ENCODE results near the gene AKT2. TPM values are rescaled to one million over a fixed set of nuclear protein-coding genes. Genes with fewer than 3 reads are reported as not detected.

AKT2 gene
- total RNA-seq, 2 donors from 2014 or later, result 91.7 to 97.3 TPM

DNA sequence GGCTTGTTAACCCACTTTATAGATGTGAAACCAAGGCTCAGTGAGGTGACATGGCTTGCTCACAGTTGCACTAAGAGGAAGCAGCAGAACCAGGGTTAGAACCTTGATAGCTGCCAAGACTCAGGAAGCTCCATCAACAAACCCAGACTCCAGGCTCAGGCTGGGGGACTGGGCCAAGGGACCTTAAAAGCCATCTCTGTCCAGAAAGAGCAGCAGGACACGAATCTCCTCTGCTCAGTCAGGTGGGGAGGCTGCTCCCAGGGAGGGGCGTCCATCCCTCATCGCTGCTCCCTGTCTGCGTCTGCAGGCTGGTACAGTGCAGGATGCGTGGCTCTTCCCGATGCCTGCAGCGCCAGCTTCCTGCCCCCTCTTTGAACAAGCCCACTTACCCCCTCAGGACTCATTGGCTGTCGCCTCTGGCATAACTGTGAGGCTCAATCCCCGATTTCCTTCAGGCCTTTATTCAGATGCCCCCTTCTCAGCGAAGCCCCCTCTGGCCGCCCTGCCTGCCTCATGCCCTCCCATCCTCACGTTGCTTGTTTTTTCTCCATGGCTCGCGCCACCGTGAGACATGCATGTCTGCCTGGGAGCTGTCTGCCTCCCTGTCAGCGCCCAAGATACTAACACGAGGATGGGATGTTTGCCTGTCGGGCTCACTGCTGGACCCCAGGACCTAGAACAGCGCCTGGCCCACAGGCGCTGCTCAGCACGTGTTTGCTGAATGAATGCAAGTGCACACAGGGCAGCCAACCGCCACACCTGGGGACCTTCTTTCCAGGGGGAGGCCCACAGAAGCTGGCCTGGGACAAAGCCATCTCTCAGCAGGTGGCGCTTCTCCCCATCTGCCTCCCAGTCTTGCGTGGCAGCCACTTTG is 21.5 kb downstream of the AKT2 start:
- ATAC-seq (no peak), DNase-seq (no peak)
- intact Hi-C loops (cut with DNase I, micrococcal nuclease), result no loop called here

DNA sequence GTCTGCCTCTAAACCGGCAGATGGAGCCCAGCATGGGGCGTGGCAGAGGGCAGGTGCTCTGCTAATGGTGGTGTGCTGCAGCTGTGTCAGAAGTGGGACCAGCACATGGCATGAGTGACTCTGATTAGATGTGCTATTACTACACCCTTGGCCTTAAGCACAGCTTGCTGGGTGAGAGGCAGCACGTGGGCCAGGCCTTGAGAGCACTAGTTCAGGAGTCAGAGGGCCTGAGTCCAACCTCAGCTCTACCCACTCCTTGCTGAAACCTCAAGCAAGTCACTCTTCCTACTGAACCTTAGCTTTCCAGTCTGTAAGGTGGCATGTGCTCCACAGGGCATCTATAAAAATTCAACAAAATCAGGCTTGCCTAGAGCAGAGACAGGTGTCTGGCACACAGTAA is 22.7 kb downstream of the AKT2 start:
- ATAC-seq (no peak), DNase-seq (no peak)
- intact Hi-C loops (cut with DNase I, micrococcal nuclease), result no loop called here

DNA sequence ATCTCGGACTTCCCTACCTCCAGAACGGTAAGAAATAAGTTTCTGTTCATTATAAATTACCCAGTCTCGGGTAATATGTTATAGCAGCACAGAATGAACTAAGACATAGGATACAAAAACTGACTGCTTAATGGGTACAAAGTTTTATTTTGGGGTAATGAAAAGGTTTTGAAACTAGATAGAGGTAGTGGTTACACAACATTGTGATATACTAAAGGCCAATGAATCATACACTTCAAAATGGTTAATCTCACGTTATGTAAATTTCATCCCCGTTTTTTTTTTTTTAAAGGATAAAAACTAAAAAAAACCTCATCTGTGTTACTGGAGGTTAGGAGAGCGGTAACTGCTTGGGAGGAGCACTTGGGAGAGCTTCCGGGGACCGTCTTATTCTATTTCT is 23.5 kb downstream of the AKT2 start:
- no peak for DNase-seq
- ATAC-seq, result no peak
- intact Hi-C loops (cut with DNase I, micrococcal nuclease), result no loop called here

DNA sequence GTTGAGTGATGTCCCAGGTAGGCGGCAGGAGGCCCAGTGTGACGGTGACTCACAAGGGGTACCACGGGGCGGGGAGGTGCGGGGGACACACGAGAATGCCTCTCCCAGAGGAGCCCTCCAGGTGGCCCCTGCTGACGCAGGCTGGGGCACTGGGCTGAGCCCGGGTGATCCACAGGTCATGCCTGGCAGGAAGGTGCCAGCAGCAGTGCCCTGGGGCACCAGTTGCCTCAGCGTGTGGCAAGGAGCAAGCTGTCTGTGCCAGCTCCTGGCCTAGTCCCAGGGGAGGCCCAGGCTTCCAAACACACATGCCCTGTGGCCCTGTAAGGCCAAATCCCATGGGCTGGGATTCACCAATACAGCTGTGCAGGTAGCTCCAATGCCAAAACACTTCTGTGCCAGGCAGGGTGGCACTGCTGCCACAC is 28.0 kb downstream of the AKT2 start:
- no peak for ATAC-seq

DNA sequence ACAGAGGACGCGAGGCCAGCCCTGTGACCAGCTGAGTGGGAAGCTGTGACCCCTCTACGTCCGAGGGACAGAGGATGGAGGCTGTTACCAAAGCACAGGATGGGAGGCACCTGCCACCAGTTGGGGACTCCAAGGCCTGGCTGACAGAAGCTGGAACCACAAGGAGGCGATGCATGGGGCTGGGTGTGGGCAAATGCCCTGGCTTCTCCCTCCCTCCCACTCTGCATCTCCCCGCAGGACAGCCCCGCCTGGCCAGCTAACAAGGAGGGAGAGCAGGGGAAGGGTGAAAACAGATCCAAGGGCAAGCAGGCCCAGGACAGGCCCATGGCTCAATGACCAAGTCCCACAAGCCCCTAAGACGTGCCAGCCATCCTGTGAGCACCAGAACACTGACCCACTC is 28.6 kb downstream of the AKT2 start:
- ATAC-seq, result no peak
- DNase-seq, result no peak
- intact Hi-C loops (cut with DNase I, micrococcal nuclease), result no loop called here

More for the DNA sequence above, 28.0 kb downstream of the AKT2 start:
- DNase-seq, result no peak
- intact Hi-C loops (cut with DNase I, micrococcal nuclease), result no loop called here

DNA sequence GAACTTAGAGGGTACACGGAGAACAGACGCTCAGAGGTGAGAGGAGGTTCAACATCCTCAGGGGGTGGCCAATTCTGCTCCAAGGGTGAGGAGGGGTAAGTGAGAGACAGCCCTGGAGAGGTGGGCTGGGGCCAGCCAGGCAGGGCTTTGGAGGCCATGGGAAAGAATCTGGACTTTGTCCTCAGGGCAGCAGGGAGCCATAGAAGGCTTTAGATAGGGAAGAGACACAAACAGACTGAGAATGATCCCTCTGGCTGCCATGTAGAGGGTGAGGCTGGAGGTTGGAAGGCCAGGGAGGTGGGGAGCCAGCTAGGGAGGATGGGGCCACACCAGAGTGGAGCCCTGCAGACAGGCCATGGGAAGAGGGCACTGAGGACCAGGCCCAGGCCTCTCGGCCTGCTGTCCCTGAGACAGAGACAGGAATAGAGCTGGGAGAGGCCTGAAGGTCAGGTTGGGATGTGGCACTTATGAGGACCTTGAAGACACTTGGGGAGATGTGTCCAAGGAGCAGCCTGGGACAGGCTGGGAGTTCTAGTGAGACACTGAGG is 29.5 kb downstream of the AKT2 start:
- ATAC-seq (no peak), DNase-seq (no peak)
- intact Hi-C loops (cut with DNase I, micrococcal nuclease), result no loop called here

DNA sequence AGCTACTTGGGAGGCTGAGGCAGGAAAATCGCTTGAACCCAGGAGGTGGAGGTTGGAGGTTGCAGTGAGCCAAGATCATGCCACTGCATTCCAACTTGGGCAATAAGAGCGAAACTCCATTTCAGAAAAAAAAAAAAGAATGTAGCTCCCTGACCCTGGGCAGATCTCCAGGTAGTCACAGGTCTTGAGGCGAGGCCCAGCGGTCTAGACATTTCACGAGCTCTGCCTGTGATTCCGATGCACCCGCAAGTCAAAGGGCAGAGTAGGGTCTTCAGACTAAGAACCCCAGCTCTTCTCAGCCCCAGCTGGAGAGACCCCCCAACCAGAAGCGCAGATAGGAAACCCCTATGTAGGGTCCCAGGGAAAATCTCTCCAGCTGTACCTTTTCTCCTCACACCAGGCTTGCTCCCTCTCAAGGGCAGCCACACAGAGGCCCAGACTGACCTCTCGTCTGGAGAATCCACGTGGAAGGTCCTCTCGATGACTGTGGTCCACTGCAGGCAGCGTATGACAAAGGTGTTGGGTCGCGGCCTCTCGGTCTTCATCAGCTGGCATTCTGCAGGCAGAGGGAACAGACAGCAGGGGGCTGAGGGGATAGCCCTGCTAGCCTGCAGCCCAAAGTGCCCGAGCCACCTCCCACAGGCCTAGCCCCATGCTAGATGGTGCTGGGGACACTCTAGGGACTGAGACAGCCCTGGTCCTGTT is 30.3 kb downstream of the AKT2 start:
- intact Hi-C loops (cut with DNase I, micrococcal nuclease), result no loop called here
- no peak for ATAC-seq
- DNase-seq, result no peak

DNA sequence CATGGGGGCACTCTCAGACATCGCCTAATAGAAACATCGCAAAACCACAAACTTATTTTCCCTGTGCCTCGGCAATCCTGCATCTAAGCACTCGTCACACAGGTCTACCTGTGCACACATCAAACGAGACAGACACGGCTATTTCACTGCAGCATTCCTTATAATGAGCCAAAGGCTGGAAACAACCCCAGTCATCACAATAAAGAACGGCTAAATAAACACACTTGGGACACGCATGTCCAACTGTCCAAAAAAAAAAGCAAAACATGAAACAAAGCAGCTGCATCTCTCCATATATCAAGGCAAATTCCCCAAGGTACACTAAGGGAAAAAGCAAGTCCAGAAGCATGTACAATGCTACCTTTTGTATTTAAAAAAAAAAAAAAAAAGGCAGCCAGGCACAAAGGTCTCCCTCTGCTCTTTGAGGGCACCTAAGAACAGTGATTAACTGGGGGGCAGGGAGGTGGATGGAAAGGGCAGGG is 31.5 kb downstream of the AKT2 start:
- ATAC-seq (no peak), DNase-seq (no peak)
- intact Hi-C loops (cut with DNase I, micrococcal nuclease), result no loop called here

DNA sequence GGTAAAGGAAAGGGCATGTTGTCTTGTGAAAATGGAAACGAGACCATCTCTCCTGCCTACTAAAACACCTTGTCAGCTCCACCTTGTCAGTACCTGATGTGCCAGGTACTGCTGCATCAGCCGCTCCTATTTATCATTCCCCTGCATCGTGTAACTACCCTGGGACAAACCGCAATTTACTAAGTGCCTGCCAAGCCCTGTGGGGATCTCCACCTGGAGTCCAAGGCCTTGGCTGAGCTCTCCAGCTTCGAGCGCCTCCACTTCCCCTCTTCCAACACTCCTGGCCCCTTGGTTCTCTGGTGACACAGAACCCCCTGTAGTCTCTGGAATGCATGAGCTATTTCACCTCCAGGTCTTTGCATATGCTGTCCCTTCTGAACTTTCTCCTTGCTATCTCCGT is 32.8 kb downstream of the AKT2 start:
- DNase-seq (no peak), ATAC-seq (no peak)
- intact Hi-C loops (cut with DNase I, micrococcal nuclease), result no loop called here

DNA sequence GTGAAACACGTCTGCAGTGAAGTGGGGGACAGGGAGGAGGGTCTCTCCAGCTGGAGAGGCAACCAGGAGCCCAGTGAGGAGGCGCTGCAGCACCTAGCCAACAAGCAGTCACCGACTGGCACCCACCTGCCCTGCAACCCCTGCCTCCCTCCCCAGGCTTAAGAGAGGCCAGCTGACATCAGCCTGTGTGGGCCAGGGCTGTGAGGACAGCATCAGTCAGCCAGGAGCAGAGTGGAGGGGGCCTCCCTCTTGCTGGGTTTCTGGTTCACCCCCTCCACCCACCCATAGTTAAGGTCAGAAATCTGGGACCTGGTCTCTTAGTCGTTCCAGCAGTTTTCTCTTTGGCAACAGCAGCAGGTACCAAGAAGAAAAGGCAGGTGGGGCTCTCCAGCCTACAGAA is 33.2 kb downstream of the AKT2 start:
- intact Hi-C loops (cut with DNase I, micrococcal nuclease), result no loop called here
- ATAC-seq (no peak), DNase-seq (no peak)

DNA sequence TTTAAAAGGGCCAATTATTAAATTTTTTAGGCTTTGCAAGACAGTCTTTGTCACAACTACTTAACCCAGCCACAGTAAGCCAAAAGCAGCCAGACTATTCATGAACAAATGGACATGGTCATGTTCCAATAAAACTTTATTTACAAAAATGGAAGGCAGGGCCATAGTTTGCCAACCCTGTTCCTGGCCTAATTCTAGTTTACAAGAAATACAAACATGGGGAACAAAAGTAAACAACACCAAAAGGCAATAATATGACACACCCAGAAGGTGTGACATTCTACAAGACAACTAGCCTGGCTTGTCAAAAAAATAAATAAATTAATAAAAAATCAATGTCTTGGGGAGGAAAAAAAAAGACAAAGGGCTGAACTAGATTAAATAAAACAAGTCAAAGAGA is 33.9 kb downstream of the AKT2 start:
- ATAC-seq (no peak), DNase-seq (no peak)
- intact Hi-C loops (cut with DNase I, micrococcal nuclease), result no loop called here

DNA sequence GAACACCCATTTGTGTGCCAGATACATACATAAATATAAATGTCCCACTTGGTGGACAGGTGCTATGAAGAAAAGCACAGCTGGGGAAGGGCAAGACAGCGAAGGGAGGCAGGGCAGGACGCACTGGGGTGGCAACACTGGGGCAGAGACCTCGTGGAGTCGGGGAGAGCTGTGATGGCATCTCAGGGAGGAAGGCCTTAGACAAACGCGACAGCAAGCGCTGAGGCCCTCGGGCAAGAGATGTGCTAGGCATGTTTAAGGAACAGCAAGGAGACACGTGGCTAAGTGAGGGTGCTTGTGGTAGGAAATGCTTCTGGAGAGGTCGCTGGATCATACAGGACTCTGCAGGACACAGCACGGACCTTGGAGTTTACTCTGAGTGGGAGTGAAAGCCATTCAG is 35.4 kb downstream of the AKT2 start:
- intact Hi-C loops (cut with DNase I, micrococcal nuclease), result no loop called here
- DNase-seq (no peak), ATAC-seq (no peak)

DNA sequence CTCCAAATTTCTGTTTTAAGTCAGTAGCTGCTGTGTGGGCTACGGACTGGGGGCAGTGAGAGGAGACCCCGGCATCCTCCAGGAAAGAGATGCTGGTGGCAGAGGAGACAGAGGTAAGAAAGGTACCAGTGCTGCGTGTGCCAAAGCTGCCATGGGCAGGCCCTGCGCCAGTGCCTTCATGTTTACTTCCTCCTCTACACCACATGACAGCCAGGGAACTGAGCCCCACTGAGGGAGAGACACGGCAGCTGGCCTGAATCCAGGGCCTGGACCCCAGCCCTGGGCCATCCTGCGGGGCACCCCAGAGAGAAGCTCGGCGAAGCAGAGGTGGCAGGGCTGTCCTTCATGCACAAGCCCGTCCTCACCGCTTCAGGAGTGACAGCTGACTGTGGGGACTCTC is 35.9 kb downstream of the AKT2 start:
- no peak for ATAC-seq
- DNase-seq, result no peak
- intact Hi-C loops (cut with DNase I, micrococcal nuclease), result no loop called here

DNA sequence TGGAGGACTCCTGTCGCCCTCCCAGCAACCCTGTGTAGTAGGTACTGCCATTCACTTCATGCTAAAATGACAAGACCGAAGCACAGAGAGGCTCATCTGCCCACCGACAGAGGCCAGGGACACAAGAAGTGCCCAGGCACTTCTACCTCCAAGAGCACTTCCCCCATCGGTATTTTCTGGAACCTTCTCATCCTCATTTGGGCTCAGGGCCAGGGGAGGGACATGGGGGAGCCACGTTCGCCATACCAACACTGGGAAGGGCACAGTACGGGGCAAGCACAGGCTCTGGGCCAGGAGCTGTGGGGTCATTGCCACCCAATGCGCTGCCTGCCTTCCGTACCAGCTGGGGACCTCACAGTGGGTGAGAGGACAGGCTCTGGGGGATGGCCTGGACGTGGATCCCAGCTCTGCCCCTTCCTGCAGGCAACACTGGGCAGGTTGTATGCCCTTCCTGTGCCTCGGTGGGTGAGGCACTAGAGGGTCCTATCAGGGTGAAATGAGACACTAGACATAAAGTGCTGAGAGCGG is 37.3 kb downstream of the AKT2 start:
- no peak for ATAC-seq
- intact Hi-C loops (cut with DNase I, micrococcal nuclease), result no loop called here

DNA sequence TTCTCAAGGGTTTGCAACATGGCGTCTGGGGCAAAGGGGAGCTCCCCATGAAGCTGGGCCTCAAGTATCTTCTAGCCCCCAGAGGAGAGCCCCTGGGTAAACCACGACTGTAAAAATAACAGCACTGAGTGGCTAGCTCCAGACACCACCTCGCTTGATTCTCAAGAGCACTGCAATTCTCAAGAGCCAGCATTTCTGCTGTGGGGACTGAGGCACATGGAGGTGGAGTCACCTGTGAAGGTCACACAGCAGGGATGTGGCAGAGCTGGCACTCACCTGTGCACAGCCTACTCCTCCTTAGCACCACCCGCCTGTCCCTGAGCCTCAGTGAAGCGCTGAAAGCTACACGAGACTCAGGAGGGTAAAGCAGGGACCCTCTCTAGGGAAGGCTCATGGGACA is 38.0 kb downstream of the AKT2 start:
- intact Hi-C loops (cut with DNase I, micrococcal nuclease), result no loop called here
- no peak for ATAC-seq

More for the DNA sequence above, 37.3 kb downstream of the AKT2 start:
- no peak for DNase-seq

DNA sequence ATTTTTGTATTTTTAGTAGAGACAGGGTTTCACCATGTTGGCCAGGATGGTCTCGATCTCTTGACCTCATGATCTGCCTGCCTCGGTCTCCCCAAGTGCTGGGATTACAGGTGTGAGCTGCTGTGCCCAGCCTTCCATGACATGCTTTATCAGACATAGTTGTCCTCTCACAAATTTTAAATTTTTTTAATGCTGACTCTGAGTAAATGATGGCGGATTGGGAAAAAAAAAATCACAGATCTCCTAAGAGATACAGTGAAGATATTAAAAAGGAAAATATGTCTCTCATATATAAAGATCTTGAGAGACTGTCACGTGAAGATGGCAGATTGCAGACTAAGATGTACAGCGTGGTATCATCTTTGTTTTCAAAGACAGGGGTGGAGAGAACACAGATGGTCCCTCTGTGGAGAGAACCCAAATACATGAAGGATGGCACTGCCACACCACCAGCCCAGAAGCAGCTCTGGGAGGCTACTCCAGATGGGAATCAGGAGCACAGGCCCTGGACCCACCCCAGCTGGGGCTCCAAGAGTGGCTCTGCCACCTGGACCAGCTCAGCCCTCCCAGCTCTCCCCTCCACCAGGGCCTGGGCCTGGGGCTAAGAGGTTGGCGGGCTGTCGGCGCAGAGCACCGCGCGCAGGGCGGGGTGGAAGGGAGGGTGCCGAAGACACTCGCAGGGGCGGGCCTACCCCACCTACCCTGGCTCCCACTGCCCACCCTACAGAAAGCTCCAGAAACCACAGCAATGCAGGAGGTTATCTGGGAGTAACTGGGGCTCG is 38.7 kb downstream of the AKT2 start:
- intact Hi-C loops (cut with DNase I, micrococcal nuclease), result no loop called here
- DNase-seq, result no peak
- no peak for ATAC-seq

More for the DNA sequence above, 38.0 kb downstream of the AKT2 start:
- no peak for DNase-seq

DNA sequence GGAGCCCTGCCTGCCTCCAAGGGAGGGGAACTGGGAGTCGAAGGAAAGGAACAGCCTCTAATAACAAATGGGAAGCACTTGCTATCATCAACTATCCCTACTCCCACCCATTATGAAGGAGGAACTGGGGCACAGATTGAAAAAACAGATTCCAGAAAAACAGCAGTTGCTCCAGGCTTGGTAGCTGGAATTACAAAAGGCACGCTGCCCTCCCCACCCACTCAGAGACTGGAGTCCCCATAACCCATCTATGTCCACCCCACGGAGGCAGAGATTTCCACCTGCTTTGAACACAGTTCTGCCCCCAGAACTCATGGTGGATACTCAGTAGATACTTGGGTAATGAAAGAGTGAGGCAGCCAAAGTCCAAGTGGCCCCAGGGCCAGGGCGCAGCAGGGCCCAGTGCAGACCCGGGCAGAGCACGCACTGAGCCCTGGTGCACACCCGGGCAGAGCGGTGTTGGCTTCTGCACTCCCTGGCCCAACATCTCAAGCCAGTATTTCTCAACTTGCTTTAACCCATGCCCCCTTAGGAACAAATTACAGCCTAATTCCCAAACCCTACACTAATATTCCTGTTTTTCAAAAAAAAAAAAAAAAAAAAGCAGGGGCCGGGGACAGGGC is 39.5 kb downstream of the AKT2 start:
- DNase-seq (no peak), ATAC-seq (no peak)
- intact Hi-C loops (cut with DNase I, micrococcal nuclease), result no loop called here

DNA sequence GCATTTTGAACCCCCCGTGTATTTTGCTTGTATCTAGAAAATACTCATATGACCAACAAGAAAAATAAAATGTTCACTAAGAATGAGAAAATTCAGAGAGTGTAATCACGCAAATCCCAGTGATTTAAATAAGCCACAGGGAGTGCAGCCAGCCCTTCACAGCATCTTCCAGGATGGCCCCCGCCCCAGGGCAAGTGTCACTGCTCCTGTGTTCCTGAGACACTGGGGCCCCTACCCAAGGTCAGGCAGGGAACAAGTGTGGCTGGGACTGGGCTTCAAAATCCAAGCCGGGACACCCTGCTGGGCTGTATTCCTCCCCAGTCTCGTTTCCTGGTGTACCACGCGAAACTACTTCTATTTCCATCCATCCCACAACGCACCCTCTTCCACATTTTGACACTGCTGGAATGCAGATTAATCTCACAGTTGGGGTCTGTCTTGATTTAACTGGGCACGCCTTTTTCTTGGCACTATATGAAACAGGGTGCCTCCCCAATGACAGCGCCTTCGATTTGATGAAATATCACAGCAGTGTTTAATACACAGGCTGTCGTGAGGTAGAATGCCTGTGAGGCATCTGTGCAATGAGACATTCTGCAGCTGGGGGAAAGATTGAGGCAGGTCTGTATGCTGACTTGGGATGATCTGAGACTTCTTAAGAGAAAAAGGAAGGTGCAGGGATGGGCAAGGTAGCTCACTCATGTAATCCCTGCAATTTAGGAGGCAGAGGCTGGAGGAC is 40.4 kb downstream of the AKT2 start:
- intact Hi-C loops (cut with DNase I, micrococcal nuclease), result no loop called here
- no peak for DNase-seq
- ATAC-seq, result no peak
